ENCODE data around the gene PCDH20.

The PCDH20 gene

GRCh38 chr13:61362522-61362921 is 53.1 kb downstream of the PCDH20 start:
- H3K4me3 ChIP-seq (ENCODE audit: low read depth, low read length) = no peak overlapping the region
- in situ Hi-C loops (cut with HindIII; ENCODE audit: low sequenced_read_pairs) = no loop called here
- TF ChIP-seq CTCF (IDR thresholded peaks at IDR 0.05; ENCODE audit: low read depth, low read length) = no peak
- DNase-seq (ENCODE audit: low read depth, low spot score) = no peak

All from astrocyte of the spinal cord (primary cell).